ENCODE data around the gene APOL2. TPM values are rescaled to one million over a fixed set of nuclear protein-coding genes. Genes with fewer than 3 reads are reported as not detected.

APOL2 gene
- total RNA-seq, 1 experiment from 2014 or later, result 11.3 TPM

DNA sequence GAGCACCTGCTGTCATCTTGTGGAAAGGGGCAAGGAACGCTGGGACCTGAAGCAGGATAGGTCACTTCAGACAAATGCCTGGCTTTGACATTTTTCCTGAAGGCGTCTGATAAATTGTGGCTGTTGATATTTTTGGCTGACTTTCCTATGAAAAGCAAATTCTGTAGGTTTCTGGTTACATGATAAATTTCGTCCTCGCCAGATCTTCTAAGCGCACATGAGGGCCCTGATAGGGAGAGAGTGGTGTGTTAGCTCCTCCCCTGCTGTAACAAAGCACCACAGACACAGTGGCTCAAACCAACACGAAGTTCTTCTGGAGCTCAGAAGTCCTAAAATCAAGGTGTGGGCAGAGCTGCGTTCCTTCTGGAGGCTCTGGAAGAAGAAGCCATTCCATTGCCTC, 57.3 kb downstream of the APOL2 start:
- Histone ChIP-seq H3K9ac (ENCODE audit: low read length) (no peak overlapping the region), H3K4me2 (ENCODE audit: low read depth, low read length, poor library complexity, severe bottlenecking) (no peak overlapping the region), H3K27ac (ENCODE audit: low read length) (no peak overlapping the region), H3K27me3 (ENCODE audit: low read length) (no peaks in the 10 kb centered on the region), H3K9me3 (ENCODE audit: low read length) (no peaks in the 10 kb centered on the region), H2AFZ (ENCODE audit: low read length) (no peak overlapping the region), H3K4me3 (ENCODE audit: low read length) (no peak overlapping the region), H3K9me2 (replicated peaks; ENCODE audit: insufficient read depth, low read length) (no peaks in the 10 kb centered on the region), H3K36me3 (ENCODE audit: insufficient read depth, low read length) (no peaks in the 10 kb centered on the region), H4K20me1 (ENCODE audit: insufficient read depth, low read depth, low read length) (no peaks in the 10 kb centered on the region), H3K4me1 (ENCODE audit: low read length) (no peaks in the 10 kb centered on the region; the same call in 1 of the 2 replicates), H3K79me2 (ENCODE audit: low read length) (no peaks in the 10 kb centered on the region)
- no peak for DNase-seq

DNA sequence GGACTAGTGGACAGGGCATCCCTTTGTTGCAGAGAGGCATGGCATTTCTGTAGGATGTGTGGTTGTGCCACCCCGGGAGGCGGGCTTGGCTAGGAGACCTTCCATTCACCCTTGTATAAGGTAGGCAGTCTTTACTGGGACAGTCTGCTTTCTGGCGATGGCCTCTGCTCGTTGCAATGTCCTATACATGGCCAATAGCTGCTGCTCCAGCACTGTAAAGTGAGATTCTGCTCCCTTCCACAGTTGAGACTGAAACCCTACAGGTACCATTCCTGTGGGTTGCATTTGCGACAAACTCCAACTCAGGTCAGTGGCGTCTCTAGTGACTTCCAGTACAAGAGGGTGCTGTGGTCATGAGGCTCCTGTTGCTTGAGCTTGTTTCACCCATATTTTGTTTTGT, 58.4 kb downstream of the APOL2 start:
- DNase-seq, result no peak
- Histone ChIP-seq H3K9me3 (ENCODE audit: low read length) (no peaks in the 10 kb centered on the region), H3K4me1 (ENCODE audit: low read length) (peaks cover 2% of the 10 kb centered on the region), H3K9ac (ENCODE audit: low read length) (no peak overlapping the region), H3K9me2 (replicated peaks; ENCODE audit: insufficient read depth, low read length) (no peaks in the 10 kb centered on the region), H3K27ac (ENCODE audit: low read length) (no peak overlapping the region), H3K4me2 (ENCODE audit: low read depth, low read length, poor library complexity, severe bottlenecking) (no peak overlapping the region), H3K27me3 (ENCODE audit: low read length) (no peaks in the 10 kb centered on the region), H3K79me2 (ENCODE audit: low read length) (no peaks in the 10 kb centered on the region), H2AFZ (ENCODE audit: low read length) (no peak overlapping the region), H3K36me3 (ENCODE audit: insufficient read depth, low read length) (no peaks in the 10 kb centered on the region), H4K20me1 (ENCODE audit: insufficient read depth, low read depth, low read length) (no peaks in the 10 kb centered on the region), H3K4me3 (ENCODE audit: low read length) (no peak overlapping the region)

DNA sequence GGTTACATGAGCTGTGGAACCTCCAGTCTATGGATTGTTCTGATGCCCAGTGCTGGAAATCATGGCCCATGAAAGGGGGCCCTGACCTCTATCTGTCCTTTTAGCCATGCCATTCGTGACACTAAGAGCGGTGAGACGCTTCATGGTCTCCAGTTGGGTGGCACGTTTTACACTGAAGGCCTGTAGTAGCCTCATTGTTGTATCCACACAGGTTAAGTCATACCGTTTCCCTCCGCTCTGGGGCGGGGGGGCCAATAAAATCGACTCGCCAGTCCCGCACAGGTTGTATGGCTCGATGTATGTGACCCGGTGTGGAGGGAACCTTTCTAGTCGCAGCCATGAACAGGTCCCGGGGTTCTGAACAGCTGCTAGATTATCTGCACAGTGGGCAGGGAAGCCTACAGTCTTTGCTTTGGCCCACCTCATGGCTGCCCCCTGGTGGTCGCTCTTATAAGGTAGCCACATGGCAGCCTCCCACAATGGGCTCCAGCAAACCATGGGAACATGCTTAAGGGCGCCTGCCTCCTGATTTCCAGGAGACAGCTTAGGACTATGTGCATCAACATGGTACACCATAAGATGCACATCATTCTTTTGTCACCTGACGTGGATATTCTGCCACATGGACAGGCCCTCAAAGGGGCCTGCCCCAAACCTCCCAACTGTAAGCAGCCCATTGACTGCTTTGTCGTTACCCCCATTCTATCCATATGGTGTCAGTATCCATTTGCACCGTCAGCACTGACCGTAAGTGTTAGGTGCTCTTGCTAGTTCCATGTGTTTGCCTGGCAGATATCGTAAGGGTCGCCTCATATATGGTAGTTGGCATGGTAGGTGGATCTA, 59.1 kb downstream of the APOL2 start:
- peak; percentile 85 for DNase-seq
- Histone ChIP-seq H3K36me3 (ENCODE audit: insufficient read depth, low read length) (no peaks in the 10 kb centered on the region), H3K27me3 (ENCODE audit: low read length) (0 out of 2 replicates have a peak, but pooled peaks cover 3% of the 10 kb centered on the region), H3K4me2 (ENCODE audit: low read depth, low read length, poor library complexity, severe bottlenecking) (no peak overlapping the region), H3K4me1 (ENCODE audit: low read length) (peaks cover 7% of the 10 kb centered on the region), H4K20me1 (ENCODE audit: insufficient read depth, low read depth, low read length) (no peaks in the 10 kb centered on the region), H3K4me3 (ENCODE audit: low read length) (no peak overlapping the region), H3K9ac (ENCODE audit: low read length) (no peak overlapping the region), H3K27ac (ENCODE audit: low read length) (no peak overlapping the region), H3K79me2 (ENCODE audit: low read length) (no peaks in the 10 kb centered on the region), H2AFZ (ENCODE audit: low read length) (no peak overlapping the region), H3K9me3 (ENCODE audit: low read length) (no peaks in the 10 kb centered on the region), H3K9me2 (replicated peaks; ENCODE audit: insufficient read depth, low read length) (no peaks in the 10 kb centered on the region)

DNA sequence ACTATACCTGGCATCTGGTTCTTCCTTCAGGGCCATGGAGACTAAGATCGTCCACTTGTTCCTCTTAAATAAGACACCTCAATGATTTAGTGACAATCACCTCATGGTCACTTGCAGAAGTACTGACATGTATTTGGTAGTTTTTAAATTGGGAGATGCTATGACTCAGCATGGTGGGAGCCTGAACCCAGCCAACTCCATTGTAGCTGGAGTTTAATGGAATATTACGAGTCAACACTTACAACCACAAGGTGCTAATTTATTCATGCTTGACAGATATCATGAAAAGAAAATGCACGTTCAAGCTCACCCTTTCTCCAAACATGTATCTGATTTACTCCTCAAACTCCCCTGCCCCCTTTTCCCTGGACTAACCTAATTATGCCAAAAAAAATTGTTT, 62.2 kb downstream of the APOL2 start:
- Histone ChIP-seq H3K36me3 (ENCODE audit: insufficient read depth, low read length) (no peaks in the 10 kb centered on the region), H3K79me2 (ENCODE audit: low read length) (no peaks in the 10 kb centered on the region), H3K9ac (ENCODE audit: low read length) (no peak overlapping the region), H3K4me1 (ENCODE audit: low read length) (peaks cover 7% of the 10 kb centered on the region), H3K4me3 (ENCODE audit: low read length) (no peak overlapping the region), H3K4me2 (ENCODE audit: low read depth, low read length, poor library complexity, severe bottlenecking) (no peak overlapping the region), H3K9me3 (ENCODE audit: low read length) (no peaks in the 10 kb centered on the region), H2AFZ (ENCODE audit: low read length) (no peak overlapping the region), H4K20me1 (ENCODE audit: insufficient read depth, low read depth, low read length) (no peaks in the 10 kb centered on the region), H3K9me2 (replicated peaks; ENCODE audit: insufficient read depth, low read length) (no peaks in the 10 kb centered on the region), H3K27ac (ENCODE audit: low read length) (no peak overlapping the region), H3K27me3 (ENCODE audit: low read length) (0 out of 2 replicates have a peak, but pooled peaks cover 3% of the 10 kb centered on the region)
- no peak for DNase-seq

Small RNA genes within 50 kb of the gene (small RNA-seq; reads per million reads assigned to genes)
- gene MIR6819, result not detected

Other genes starting within 250 kb of the APOL2 start
- 24.2 TPM in 2 replicates for gene RBFOX2, start 210.7 kb downstream of the APOL2 start, total RNA-seq (2014; rRNA removed; shearing (Covaris generic); ENCODE audit: low replicate concordance)
- gene APOL3, start 78.8 kb downstream of the APOL2 start, total RNA-seq (2014; rRNA removed; shearing (Covaris generic); ENCODE audit: low replicate concordance), result 0.60 and 1.7 TPM in 2 replicates
- gene APOL4, start 37.7 kb downstream of the APOL2 start, total RNA-seq (2014; rRNA removed; shearing (Covaris generic); ENCODE audit: low replicate concordance), result not detected in 2 replicates
- gene APOL1, start 13.6 kb upstream of the APOL2 start, total RNA-seq (2014; rRNA removed; shearing (Covaris generic); ENCODE audit: low replicate concordance), result 0.14 TPM in 1 of 2 replicates, not detected in the other
- 57.5 and 95.1 TPM in 2 replicates for gene MYH9, start 148.4 kb upstream of the APOL2 start, total RNA-seq (2014; rRNA removed; shearing (Covaris generic); ENCODE audit: low replicate concordance)
- 26.7 and 45.4 TPM in 2 replicates for gene TXN2, start 242.1 kb upstream of the APOL2 start, total RNA-seq (2014; rRNA removed; shearing (Covaris generic); ENCODE audit: low replicate concordance)

Measured in Karpas-422 (cell line).